ENCODE data around the gene MYOG.

- TF ChIP-seq POLR2AphosphoS5 (IDR thresholded peaks at IDR 0.05; ENCODE audit: borderline replicate concordance, low read depth, low read length) (no peak), EZH2 (IDR thresholded peaks at IDR 0.05) (no peak), FOXP2 (optimal IDR thresholded peaks at IDR 0.05; ENCODE audit: control extremely low read depth, extremely low read length, insufficient read depth) (no peak)
Observed at GRCh38 chr1:203065191-203065590, 20.6 kb downstream of the MYOG start.

All from SK-N-MC (cell line).